ENCODE results near the gene NFIA.

- TF ChIP-seq CTCF (IDR thresholded peaks at IDR 0.05) (no peak), POLR2A (IDR thresholded peaks at IDR 0.05) (no peak)
Measured at GRCh38 chr1:61116421-61116820, 34.1 kb downstream of the NFIA start.

Measured in Peyer's patch (tissue), 4 donors.